Hematopoietic multipotent progenitor cell treated with erythropoietin and hydrocortisone succinate and interleukin-3 and kit ligand, for 8 days (in vitro differentiated cells): ENCODE data around the gene ARFGEF3.
A peak's percentile ranks its signal among the peaks of the same experiment; 100 is the strongest.
"Not testable (repeated sequence)": the region's sequence is repeated elsewhere in the genome, so short reads cannot be mapped to it uniquely, and the experiment has no call there.

Experiments used
- DNase-seq: peaks from one replicate; pipeline ENCODE4 v3.0.0-alpha.2; 2015

ARFGEF3 gene, protein sequence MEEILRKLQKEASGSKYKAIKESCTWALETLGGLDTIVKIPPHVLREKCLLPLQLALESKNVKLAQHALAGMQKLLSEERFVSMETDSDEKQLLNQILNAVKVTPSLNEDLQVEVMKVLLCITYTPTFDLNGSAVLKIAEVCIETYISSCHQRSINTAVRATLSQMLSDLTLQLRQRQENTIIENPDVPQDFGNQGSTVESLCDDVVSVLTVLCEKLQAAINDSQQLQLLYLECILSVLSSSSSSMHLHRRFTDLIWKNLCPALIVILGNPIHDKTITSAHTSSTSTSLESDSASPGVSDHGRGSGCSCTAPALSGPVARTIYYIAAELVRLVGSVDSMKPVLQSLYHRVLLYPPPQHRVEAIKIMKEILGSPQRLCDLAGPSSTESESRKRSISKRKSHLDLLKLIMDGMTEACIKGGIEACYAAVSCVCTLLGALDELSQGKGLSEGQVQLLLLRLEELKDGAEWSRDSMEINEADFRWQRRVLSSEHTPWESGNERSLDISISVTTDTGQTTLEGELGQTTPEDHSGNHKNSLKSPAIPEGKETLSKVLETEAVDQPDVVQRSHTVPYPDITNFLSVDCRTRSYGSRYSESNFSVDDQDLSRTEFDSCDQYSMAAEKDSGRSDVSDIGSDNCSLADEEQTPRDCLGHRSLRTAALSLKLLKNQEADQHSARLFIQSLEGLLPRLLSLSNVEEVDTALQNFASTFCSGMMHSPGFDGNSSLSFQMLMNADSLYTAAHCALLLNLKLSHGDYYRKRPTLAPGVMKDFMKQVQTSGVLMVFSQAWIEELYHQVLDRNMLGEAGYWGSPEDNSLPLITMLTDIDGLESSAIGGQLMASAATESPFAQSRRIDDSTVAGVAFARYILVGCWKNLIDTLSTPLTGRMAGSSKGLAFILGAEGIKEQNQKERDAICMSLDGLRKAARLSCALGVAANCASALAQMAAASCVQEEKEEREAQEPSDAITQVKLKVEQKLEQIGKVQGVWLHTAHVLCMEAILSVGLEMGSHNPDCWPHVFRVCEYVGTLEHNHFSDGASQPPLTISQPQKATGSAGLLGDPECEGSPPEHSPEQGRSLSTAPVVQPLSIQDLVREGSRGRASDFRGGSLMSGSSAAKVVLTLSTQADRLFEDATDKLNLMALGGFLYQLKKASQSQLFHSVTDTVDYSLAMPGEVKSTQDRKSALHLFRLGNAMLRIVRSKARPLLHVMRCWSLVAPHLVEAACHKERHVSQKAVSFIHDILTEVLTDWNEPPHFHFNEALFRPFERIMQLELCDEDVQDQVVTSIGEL (N-terminal part only)

DNA sequence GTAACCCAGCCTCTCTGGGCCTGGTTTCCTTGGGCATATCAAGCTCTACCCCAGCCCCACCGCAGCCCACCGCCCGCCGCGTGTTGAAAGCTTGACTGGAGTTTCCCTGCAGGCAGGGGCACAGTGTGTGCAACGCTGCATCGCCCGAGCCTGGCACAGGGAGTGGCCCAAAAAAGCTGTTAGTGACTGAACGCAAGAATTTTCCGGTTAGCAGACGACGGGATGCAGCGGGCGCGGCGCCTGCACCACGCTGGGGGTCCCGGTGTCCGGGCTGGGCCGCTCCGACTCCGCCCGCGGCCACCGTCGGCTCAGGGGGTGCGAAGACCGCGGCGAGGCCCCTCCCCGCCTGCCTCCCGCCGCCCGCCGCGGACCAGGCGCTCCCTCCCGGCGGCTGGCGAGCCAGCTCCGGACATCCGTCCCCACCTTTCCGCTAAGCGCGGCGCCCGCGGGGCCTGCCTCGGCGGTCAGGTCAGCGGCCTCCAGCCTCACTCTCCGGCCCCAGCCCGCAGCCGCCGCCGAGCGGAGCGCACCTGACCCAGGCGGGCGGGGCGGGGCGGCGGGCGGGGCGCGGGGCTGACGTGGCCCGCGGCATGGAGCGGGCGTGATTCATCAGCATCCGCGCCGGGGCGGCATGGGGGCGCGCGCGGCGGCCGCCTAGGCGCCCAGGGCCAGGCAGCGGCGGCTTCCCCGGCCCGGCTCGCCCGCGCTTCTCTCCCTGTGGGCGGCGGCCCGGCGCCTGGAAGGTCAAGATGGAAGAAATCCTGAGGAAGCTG lies at the start of gene ARFGEF3:
ARFGEF3 (plus strand) TSS at position 602 of the 773 bp plus-strand sequence; CDS start at position 750, 148 bp downstream.
- DNase-seq = no peak

DNA sequence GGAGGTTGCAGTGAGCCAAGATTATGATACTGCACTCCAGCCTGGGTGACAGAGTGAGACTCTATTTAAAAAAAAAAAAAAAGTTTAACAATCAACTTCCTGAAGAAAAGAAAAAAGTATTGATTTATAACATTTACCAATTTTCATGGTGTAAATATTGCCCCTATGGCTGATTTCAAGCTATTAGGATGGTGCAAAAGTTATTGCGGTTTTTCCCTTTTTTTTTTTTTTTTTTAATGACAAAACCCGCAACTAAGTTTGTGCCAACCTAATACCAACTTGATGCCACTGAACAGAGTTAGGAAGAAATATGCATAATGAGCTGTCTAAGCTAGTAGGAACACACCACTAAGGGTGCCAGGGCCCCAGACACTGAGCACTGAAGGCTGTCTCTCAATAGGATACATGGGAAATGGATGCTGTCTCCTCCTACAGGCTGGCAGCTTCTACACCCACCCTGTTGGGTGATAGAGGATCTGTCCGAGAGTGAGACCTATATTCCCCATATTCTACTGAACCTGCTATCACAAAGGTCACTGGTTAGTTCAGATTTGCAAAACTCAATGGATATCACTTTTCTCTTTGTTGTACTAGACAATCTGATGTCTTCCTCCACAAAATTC lies 48.0 kb upstream of the ARFGEF3 start:
- DNase-seq = no peak

DNA sequence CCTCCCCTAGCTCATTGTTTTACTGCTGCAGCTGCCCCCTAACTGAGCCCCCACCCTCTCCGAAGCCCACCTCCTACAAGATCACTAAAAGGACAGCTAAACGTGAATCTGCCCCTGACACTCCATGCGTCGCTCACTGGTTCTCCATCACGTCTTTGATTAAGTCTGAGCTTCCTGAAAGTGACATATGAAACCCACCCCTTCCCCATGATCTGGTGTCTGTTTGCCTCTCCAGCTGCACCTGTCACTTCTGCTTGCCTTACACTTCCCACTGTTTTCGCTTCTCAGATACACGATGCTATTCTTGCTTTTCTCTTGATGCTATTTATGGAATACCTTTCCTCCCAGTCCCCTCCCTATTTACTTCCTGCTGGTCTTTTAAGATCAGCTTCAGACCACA lies 46.5 kb upstream of the ARFGEF3 start:
- no peak for DNase-seq

DNA sequence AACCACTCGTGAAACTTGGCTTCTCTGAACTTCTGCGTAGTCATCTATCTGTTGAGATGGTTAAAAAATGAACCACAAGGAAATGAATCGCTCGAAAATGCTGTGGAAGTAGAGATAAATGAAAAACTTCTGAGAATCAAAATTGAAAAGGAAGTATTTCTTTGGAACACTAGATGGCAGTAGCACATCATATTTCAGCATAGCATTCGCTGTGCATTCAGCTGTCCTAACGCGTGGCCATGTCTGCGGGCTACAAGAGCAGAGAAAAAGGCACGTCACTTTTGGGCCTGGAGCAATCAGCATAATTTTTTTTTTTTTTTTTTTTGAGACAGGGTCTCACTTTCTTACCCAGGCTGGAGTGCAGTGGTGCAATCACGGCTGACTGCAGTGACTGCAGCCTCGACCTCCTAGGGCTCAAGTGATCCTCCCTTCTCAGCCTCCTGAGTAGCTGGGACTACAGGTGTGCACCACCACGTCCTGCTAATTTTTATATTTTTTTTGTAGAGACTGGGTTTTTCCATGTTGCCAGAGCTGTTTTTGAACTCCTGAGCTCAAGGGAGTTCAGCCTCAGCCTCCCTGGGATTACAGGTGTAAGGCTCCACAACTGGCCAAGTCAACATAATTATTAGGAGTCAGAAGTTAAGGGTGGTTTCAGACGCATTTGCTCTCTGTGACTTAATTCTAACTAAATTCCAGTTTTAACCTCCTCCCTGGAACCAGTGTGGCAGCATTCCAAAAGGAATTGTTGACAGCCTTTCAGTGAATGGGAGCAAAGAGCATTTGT lies 45.7 kb upstream of the ARFGEF3 start:
- peak; percentile 69 for DNase-seq

DNA sequence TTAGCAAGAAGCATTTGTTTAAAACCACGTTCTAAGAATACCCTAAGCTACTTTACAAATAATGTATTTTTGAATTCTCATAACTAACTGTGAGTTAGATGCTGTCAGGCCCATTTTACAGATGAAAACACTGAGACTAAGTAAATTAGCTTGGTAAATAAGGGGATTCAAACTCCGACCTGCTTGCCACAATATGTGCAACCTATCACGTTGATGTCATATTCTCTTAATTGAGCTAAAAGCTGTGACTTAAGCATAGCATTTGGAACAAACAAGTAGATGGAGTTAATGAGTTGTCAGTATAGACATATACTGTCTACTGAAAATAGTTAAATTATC lies 45.1 kb upstream of the ARFGEF3 start:
- no peak for DNase-seq

DNA sequence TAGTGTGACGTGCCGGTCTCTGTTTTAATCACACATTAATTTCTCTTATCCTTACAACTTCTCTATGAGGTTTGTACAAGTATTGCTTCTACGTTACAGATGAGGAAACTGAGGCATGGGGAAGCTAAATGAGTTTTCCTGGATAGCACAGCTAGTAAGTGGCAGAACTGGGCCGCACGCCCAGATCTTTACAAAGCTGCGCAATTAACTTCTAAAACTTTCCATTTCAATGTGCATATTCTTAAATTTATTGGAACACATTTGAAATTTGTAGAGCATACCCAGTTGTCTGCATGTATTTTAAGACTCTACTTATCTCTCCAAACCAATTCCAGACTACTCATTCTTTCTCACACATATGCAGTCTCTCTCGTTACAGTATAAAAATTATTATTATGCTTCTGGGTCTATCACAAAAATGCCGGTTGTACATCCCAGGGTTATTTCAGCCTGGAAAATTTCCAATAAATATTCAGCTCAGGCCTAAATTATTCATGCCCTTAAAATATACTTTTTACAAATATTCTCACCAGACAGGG lies 44.3 kb upstream of the ARFGEF3 start:
- no peak for DNase-seq

DNA sequence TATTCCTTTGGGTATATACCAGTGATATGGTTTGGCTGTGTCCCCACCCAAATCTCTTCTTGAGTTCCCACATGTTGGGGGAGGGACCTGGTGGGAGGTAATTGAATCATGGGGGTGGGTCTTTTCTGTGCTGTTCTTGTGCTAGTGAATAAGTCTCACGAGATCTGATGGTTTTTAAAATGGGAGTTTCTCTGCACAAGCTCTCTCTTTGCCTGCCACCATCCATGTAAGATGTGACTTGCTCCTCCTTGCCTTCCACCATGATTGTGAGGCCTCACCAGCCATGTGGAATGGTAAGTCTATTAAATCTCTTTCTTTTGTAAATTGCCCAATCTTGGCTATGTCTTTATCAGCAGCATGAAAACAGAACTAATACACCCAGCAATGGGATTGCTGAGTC lies 42.5 kb upstream of the ARFGEF3 start:
- DNase-seq = not testable (repeated sequence)

DNA sequence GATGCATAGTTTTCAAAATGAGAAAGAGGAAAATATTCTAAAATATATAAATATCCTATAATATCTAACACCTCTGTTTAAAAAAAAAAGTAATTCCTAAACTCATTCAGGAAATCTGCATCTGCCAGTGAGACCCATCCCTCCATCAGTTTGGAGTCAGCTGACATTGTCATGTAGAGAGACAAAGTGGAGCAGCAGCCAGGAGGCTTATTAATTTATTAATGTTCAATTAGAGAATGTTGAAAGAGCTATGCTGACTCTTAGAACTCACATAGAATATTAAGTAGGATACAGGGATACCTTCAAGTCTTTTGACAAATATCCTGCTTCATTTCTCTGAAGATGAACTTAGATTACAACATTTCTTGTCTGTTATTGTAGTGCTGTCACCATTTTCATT lies 41.8 kb upstream of the ARFGEF3 start:
- no peak for DNase-seq

DNA sequence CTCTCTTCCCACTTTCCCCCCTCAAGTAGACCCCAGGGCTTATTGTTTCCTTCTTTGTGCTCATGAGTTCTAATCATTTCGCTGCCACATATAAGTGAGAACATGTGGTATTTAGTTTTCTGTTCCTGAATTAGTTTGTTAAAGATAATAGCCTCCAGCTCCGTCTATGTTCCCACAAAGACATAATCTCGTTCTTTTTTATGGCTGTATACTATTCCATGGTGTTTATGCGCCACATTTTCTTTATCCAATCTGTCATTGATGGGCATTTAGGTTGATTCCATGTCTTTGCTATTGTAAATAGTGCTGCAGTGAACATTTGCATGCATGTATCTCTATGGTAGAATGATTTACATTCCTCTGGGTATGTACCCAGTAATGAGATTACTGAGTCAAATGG lies 37.6 kb upstream of the ARFGEF3 start:
- no peak for DNase-seq

DNA sequence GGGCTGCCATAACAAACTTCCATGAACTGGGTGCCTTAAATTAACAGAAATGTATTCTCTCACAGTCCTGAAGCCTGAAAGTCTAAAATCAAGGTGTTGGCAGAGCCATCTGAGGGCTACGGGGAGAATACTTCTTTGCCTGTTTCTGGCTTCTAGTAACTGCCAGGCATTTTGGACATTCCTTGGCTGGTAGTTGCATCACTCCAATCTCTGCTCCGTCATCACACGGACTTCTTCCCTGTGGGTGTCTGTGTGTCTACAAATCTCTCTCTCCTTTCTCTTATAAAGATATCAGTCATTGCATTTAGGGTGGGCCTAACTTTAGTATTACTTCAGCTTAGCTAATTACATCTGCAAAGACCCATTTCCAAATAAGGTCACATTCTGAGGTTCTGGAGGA lies 33.6 kb upstream of the ARFGEF3 start:
- no peak for DNase-seq

DNA sequence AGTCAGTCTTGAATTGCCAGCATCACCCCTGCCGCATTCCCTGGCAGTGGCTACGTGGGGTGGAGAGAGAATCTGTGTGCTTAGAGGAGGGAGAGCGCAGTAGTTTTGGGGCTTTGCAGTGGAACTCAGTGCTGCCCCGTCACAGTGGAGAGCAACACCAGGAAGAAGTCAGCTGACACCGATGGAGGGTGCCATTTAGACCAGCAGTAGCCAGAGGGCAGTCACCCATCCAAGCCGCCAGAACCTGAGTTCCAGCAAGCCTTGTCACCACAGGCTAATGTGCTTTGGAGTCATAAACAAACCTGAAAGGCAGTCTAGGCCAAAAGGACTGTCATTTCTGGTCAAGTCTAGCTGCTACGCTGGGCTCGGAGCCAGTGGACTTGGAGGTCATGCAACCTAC lies 32.5 kb upstream of the ARFGEF3 start:
- no peak for DNase-seq

DNA sequence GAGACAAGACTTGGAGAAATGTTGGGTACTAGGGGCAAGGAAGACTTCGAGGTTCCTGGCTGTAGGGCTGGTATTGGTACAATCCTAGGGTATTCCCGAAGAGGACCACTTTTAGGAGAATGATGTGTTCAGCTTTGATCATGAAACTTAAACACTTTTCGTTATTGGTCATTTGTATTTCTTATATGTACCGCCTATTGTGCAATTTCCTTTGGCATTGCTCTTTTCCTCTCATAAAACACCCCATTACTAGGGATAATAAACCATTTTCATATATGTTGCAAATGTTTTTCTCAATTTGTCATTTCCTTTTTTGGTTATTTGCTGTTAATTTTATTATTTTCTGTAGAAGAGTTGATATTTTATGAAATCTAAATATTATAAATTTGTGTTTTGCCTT lies 18.9 kb upstream of the ARFGEF3 start:
- no peak for DNase-seq

DNA sequence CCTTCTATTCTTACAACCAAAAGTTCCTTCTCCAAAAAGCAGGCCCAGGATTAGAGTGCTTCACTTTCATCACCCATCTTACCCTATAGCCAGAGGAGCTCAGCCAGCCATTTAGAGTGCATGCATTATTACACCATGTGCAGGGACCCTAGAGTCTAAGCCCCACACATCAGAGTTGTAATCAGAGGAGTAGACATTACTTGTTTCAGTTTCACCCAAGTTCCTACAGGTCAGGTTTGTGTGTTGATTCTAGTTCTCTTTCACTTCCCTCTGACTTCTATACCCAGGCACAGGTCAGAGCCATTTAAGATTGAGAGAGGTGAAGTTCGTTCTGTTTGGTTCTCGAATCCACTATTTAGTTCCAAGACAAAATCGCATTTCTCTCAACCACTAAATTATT lies 16.3 kb upstream of the ARFGEF3 start:
- DNase-seq = no peak

DNA sequence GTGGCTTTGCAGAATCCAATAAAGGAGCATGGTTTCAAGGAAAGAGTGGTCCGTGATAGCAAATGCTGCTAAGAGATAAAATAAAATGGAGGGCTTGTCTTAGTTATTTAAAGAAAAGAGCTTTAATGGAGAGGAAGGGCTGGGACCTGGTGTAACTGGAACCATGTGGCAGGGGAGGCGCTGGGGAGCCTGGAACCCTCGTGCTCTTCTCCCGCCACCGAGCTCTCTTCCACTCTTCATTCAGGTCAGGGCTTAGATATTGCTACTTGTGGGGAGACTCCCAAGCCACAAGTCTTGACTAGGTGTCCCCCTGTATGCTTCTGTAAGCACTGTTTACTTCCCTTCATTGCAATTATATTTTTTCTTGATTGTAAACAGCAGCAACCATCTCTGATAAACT lies 15.2 kb upstream of the ARFGEF3 start:
- no peak for DNase-seq

DNA sequence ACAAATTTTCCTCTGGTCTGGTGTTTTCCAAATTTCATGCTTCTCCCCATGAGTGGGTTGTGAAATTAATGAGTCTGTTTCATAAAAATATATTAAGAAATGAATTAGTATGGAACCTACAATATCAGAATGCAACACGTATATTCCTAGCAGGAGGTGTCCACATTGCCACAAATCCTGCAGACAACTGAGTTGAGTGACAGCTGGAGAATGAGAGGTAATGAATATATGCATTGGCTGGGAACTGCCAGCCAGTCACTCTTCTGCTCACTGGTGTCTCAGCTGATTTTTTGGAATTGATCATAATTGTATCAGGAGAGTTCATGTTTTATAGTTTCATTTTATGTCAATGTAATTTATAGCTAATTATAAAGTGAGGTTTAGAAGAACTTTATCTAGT lies 6.3 kb upstream of the ARFGEF3 start:
- no peak for DNase-seq

DNA sequence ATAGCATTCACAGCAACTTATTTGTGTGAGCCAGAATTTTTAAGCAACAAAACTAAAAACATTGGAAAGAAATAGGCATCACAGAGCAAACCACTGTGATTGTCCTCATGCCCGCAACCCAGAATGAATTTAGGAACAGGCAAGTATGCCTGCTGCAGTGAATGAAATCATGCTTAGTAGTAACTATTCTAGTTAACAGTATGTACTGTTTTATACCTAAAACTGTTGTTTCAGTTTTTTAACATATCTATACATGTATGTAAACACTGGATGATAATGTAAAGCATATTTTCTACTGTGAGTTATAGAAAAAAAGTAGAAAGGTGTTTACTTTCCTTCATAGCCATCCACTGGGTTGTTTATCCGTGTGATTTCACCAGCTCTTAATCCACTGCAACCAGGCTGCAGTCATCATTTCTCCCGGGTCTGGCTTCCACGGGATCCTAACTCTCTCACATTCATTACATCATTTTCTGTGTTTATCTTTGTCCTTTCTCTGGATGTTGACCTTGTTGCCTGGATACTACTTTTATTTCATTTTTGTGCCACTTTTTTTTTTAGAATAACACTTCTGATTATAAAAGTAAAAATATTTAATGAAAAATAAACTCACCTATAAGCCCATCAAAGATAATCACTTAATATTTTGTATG lies 3.6 kb upstream of the ARFGEF3 start:
- DNase-seq = no peak

DNA sequence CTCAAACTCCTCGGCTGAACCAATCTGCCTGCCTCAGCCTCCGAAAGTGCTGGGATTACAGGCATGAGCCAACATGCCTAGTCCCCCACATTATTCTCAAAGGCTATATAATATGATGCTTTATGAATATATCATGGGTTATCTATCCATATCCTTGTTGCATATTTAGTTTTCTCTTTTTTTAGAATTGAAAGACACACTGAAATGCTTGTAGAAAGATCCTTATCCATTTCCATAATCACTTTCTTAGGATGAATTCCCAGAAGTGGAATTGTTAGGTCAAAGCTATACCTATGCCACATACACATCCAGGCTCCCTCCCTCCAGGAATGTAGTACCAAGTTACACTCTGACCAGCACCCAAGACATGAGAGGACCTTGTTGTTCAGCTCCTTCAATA lies 2.5 kb upstream of the ARFGEF3 start:
- no peak for DNase-seq

DNA sequence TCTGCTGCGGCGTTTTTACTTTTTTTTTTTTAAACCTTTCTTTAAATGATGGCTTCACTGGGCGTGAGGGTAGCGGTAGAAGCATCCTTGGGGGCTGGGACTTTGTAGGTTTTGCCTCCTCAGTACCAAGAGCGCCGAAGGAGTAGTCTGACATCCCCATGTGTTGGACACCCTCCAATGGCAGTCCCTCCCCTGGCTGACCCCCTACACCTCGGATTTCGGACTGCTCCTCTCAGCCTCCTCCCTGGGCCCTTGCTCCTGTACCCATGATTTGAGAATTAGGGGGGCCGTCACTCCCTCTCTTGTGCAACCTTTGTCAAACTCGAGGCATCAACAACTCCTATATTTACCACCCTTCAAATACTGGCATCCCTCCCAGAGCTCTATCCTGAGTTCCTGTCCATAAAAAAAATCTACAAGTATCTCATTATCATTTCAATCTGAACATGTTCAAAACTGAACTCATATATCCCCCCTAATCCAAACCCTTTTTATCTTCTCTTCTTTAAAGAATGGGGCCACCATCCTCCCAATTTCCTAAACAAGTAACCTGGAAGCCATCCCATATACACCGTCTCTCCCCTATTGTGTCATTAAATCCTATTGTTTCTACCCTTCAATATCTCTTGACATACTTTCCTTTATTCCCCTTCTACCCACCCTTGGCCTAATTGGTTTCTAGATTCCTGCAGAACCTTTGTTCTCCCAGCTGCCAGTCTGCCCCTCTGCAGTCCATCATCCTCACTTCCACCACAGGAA lies 1.2 kb upstream of the ARFGEF3 start:
- no peak for DNase-seq

DNA sequence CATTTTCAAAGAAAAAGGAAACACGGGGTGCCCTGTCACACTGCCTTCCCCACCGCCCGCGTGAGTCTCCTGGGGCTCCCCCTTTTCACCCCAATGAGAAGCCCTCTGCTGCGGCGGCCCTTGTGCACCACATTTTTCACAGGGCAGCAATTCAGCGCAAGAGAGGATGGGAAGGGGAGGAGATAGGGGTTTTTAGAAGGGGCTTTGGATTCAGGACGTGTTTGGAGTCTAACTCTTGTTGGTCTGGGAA lies 726 bp upstream of the ARFGEF3 start:
- DNase-seq = no peak
